NCI-H1048 (cell line): Measurements from ENCODE around the gene RPS6KA6.

Experiments
- DNase-seq: peaks from one replicate; lab custom pipeline; 2025; lab: John Stamatoyannopoulos, UW

Gene RPS6KA6

GRCh38 chrX:84187533-84188319 is at the start of gene RPS6KA6:
RPS6KA6 (minus strand) TSS chrX:84188199; CDS start chrX:84187899, 300 bp downstream.
- DNase-seq, result no peak

- no peak for DNase-seq
Measured at GRCh38 chrX:84224741-84225140, 36.7 kb upstream of the RPS6KA6 start.

- DNase-seq, result no peak
Measured at GRCh38 chrX:84223261-84223660, 35.3 kb upstream of the RPS6KA6 start.

- DNase-seq, result no peak
Measured at GRCh38 chrX:84221181-84221580, 33.2 kb upstream of the RPS6KA6 start.

- no peak for DNase-seq
Measured at GRCh38 chrX:84219551-84219950, 31.6 kb upstream of the RPS6KA6 start.

GRCh38 chrX:84218726-84219125 is 30.7 kb upstream of the RPS6KA6 start:
- no peak for DNase-seq

GRCh38 chrX:84216881-84217280 is 28.9 kb upstream of the RPS6KA6 start:
- peak; percentile 35 for DNase-seq

- DNase-seq, result peak; percentile 66
Measured at GRCh38 chrX:84216406-84216805, 28.4 kb upstream of the RPS6KA6 start.

GRCh38 chrX:84205276-84205675 is 17.3 kb upstream of the RPS6KA6 start:
- DNase-seq, result no peak

- no peak for DNase-seq
Measured at GRCh38 chrX:84199688-84200087, 11.7 kb upstream of the RPS6KA6 start.

GRCh38 chrX:84197550-84197949 is 9.6 kb upstream of the RPS6KA6 start:
- no peak for DNase-seq

GRCh38 chrX:84192006-84192405 is 4.0 kb upstream of the RPS6KA6 start:
- no peak for DNase-seq

GRCh38 chrX:84189125-84189524 is 1.1 kb upstream of the RPS6KA6 start:
- DNase-seq, result no peak

- no peak for DNase-seq
Measured at GRCh38 chrX:84188320-84188834, 378 bp upstream of the RPS6KA6 start.

- no peak for DNase-seq
Measured at GRCh38 chrX:84186603-84187532, 1.1 kb downstream of the RPS6KA6 start.

GRCh38 chrX:84182516-84182915 is 5.5 kb downstream of the RPS6KA6 start:
- DNase-seq, result no peak

- DNase-seq, result no peak
Measured at GRCh38 chrX:84175958-84176357, 12.0 kb downstream of the RPS6KA6 start.

GRCh38 chrX:84175274-84175673 is 12.7 kb downstream of the RPS6KA6 start:
- no peak for DNase-seq

GRCh38 chrX:84174348-84174747 is 13.7 kb downstream of the RPS6KA6 start:
- DNase-seq, result no peak

- DNase-seq, result no peak
Measured at GRCh38 chrX:84170931-84171330, 17.1 kb downstream of the RPS6KA6 start.

GRCh38 chrX:84168574-84168973 is 19.4 kb downstream of the RPS6KA6 start:
- no peak for DNase-seq

GRCh38 chrX:84168095-84168494 is 19.9 kb downstream of the RPS6KA6 start:
- DNase-seq, result no peak

GRCh38 chrX:84165711-84166110 is 22.3 kb downstream of the RPS6KA6 start:
- no peak for DNase-seq
